Upper lobe of right lung (tissue), 1 donor: ENCODE results near the gene TNFRSF11A. TPM values are rescaled to one million over a fixed set of nuclear protein-coding genes. Genes with fewer than 3 reads are reported as not detected.

Source experiments
- ATAC-seq: fragments of 200-7000 bp; cut with Tn5 transposase; one replicate; pipeline ENCODE4 v1.9.1; 2020; ENCODE audit warnings: mild to moderate bottlenecking, moderate library complexity
- DNase-seq: peaks from one replicate; pipeline ENCODE4 v3.0.0-alpha.2; 2020
- H3K27ac ChIP-seq: fragments of 200-600 bp; one replicate; pipeline ENCODE4 v1.8.0; 2022
- H3K27me3 ChIP-seq: fragments of 200-600 bp; one replicate; pipeline ENCODE4 v1.8.0; 2022; ENCODE audit warnings: mild to moderate bottlenecking
- H3K36me3 ChIP-seq: fragments of 200-600 bp; one replicate; pipeline ENCODE4 v1.8.0; 2022
- H3K4me1 ChIP-seq: fragments of 200-600 bp; one replicate; pipeline ENCODE4 v1.8.0; 2022
- H3K4me3 ChIP-seq: fragments of 200-600 bp; one replicate; pipeline ENCODE4 v1.8.0; 2022; ENCODE audit warnings: mild to moderate bottlenecking
- H3K9me3 ChIP-seq: fragments of 200-600 bp; one replicate; pipeline ENCODE4 v1.8.0; 2022
- intact Hi-C: fragments of 100-400 bp; cut with DNase I; formaldehyde crosslinking; loops from one replicate; pipeline ENCODE4 v1.11.0; 2022
- total RNA-seq: library from RNA; stranded (reverse); fragmentation: NEBNext Ultra II Directional; extraction: Animal tissue kit (Norgen Biotek cat#: 25700); gene quantifications from one replicate; pipeline ENCODE4 v1.2.1, GENCODE V29; 2021
- TF ChIP-seq, protein P1 (sequence below): fragments of 200-600 bp; IDR thresholded peaks from one replicate; pipeline ENCODE4 v1.8.0; 2022; ENCODE audit warnings: antibody characterized with exemption
- donor health status: DM: no; HTN: yes; CAD: no; lungs with severe emphysema.

The TNFRSF11A gene
- total RNA-seq, 1 donor from 2014 or later = 2.5 TPM

DNA sequence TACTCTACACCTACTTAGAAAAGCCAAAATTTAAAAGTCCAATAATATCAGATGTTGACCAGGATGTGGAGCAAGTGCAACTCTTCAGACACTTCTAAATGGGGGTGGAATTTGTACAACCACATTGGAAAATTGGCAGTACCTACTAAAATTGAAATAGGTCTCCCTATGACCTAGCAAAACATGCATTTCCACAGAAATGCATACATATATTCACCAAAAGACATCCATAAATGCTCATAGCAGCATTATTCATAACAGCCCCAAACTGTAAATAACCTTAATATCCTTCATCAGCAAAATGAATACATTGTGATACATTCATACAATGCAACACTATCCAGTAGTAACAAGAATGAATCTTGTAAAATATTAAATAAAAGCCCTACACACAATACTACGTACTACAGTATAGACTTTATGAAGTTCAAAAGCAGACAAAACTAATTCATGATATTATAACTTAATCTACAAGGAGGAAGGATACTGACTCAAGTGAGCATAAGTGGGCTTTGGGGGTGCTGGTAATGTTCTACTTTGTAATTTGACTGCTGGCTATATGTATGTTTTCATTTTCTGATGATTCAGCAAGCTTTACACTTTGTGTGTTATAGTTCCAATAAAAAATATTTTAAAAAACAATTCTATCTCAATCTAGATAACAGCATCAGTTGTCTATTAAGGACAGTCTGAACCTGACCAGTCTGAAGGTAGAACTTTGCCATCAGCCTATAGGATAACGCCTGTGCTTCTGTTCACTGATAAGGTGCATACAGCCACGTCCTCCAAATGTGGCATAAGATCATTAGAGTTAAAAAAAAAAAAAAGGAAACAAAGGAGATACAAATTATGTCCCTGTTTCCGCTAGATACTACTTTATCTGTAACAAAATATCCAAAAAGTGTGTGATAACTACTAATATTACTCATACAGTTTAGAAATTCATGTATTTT, 6.6 kb upstream of the TNFRSF11A start:
- Histone ChIP-seq H3K4me3 (no peak overlapping the region), H3K9me3 (no peaks in the 10 kb centered on the region), H3K4me1 (no peaks in the 10 kb centered on the region), H3K27ac (no peak overlapping the region), H3K27me3 (no peaks in the 10 kb centered on the region), H3K36me3 (no peaks in the 10 kb centered on the region)
- TF ChIP-seq, protein P1, sequence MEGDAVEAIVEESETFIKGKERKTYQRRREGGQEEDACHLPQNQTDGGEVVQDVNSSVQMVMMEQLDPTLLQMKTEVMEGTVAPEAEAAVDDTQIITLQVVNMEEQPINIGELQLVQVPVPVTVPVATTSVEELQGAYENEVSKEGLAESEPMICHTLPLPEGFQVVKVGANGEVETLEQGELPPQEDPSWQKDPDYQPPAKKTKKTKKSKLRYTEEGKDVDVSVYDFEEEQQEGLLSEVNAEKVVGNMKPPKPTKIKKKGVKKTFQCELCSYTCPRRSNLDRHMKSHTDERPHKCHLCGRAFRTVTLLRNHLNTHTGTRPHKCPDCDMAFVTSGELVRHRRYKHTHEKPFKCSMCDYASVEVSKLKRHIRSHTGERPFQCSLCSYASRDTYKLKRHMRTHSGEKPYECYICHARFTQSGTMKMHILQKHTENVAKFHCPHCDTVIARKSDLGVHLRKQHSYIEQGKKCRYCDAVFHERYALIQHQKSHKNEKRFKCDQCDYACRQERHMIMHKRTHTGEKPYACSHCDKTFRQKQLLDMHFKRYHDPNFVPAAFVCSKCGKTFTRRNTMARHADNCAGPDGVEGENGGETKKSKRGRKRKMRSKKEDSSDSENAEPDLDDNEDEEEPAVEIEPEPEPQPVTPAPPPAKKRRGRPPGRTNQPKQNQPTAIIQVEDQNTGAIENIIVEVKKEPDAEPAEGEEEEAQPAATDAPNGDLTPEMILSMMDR = no peak
- intact Hi-C loops = no loop called here
- no peak for ATAC-seq
- DNase-seq = no peak

DNA sequence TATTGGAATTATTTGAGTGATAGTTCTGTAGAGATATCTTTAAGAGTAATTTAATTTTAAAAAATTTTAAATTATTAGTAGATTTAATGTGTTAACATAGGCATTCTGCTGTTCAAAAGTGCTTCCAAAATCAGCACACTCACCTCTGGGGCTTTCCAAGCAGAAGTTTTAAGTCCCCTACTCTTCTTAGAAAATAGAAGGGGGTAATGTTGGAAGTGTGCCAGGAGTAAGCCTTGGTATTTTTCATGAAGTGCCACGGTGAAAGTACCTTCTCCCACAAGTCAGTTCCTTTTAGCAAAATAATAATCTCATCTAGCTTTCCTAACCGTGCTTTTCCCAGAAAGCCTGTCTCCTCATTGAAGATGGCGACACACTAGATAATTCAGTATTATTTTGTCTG, 3.9 kb upstream of the TNFRSF11A start:
- Histone ChIP-seq H3K4me3 (no peak overlapping the region), H3K27me3 (peaks cover 6% of the 10 kb centered on the region), H3K4me1 (peaks cover 16% of the 10 kb centered on the region), H3K9me3 (no peaks in the 10 kb centered on the region), H3K27ac (no peak overlapping the region), H3K36me3 (no peaks in the 10 kb centered on the region)
- DNase-seq = no peak
- ATAC-seq = no peak
- TF ChIP-seq, protein P1 = no peak
- intact Hi-C loops = no loop called here

DNA sequence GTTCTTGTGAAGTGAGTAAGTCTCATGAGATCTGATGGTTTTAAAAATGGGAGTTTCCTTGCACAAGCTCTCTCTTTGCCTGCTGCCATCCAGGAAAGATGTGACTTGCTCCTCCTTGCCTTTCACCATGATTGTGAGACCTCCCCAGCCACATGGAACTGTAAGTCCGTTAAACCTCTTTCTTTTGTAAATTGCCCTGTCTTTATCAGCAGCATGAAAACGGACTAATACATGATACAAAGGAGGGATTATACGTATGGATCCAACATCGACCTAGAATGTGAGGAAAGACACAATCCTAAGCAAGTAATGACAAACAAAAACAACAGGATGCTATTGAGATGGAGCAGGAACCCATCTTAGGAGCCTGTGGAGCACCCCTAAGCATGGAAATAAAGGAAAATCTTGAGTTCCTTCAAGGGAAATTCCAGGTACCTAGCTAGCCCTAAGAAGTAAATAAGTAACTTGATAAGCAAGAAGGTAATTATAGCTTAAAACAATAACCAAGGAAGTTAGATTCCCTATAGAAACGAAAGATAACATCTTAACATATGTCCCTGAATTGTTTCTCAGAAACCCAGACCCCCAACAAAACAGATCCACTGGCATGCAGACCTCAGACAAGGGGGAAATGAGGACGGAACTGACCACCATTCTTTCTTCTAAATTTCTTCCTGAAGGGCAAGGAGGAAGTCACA, 1.5 kb upstream of the TNFRSF11A start:
- Histone ChIP-seq H3K9me3 (no peaks in the 10 kb centered on the region), H3K27me3 (peaks cover 30% of the 10 kb centered on the region), H3K27ac (no peak overlapping the region), H3K36me3 (no peaks in the 10 kb centered on the region), H3K4me3 (no peak overlapping the region), H3K4me1 (peaks cover 23% of the 10 kb centered on the region)
- TF ChIP-seq, protein P1 = no peak
- no peak for DNase-seq
- ATAC-seq = no peak
- intact Hi-C loops = no loop called here

DNA sequence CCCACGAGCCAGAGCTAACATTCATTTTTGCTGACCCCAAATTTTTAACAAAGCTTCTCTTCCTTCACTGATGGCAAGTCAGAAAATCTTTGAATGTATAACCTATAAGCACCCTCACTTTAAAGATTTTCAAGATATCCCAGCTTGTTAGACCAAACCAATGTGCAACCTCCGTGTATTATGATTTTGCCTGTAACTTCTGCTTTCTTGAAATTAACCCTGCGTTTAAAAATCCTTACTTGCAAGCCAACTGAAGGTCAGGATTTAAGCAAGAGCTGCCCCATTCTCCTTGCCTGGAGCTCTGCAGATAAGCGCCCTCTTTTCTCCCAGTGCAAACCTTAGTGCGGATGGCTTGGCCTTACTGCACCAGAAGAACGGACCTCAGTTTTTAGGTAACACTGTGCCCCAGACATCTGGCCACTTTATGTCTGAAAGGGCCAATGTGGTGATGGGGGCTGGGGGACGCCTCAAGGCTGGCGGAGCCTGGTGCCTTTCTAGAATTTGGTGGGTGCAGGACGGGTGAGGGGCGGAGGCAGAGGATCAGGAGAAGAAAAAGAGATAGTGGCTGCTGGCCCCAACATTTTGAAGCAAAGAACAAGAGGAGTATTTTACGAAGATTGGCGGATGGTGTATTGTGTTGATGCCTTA, 805 bp upstream of the TNFRSF11A start:
- H3K4me3 ChIP-seq = peak overlapping the region; percentile 33
- intact Hi-C loops = no loop called here
- DNase-seq (no peak), ATAC-seq (no peak)
- H3K9me3 ChIP-seq = no peaks in the 10 kb centered on the region
- no peak overlapping the region for H3K27ac ChIP-seq
- TF ChIP-seq, protein P1 = no peak
- H3K27me3 ChIP-seq = peaks cover 32% of the 10 kb centered on the region
- H3K4me1 ChIP-seq = peaks cover 25% of the 10 kb centered on the region
- H3K36me3 ChIP-seq = no peaks in the 10 kb centered on the region

DNA sequence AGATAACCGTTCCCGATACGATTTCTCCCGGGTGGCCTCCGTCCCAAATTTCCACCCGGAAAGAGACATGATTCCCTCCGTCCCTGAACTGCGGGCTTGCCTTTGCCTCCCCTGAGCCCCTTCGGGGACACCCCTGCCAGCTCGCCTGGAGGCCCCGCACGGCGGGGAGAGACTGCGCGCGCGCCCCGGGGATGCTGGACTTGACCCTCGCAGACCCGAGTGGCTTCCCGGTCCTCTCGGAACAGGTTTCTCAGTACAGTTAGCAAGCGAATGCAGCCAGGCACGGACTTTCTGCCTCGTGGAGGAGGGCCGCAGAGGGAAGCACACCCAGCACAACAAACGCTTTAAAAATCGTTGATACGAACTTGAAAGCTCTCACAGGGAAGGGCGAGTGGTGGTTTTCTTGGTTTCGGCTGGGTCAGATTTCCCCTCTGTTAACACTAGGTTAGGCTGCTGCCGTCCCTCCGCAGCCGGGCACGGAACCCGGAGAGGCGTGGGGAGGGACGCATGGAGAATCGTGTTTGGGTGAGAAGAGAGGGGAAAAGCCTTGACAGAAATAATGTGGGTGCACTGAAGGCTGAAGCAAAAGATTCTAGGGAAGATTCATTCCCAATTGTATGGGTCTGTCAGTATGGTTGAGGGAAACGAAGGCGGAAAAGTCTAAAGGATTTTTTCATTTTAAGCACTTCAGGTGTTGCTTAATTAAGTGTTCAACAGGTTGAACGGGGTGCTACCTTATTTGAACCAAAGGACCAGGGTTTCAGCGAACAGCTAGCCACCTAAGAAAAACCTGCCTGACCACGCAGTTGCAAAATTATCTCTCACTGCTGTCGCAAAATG, 916 bp downstream of the TNFRSF11A start:
- Histone ChIP-seq H3K36me3 (no peaks in the 10 kb centered on the region), H3K27me3 (peaks cover 45% of the 10 kb centered on the region), H3K9me3 (no peaks in the 10 kb centered on the region), H3K4me3 (peak overlapping the region; percentile 57), H3K27ac (no peak overlapping the region), H3K4me1 (peaks cover 36% of the 10 kb centered on the region)
- ATAC-seq (peak; percentile 21), DNase-seq (no peak)
- intact Hi-C loops = no loop called here
- TF ChIP-seq, protein P1 = no peak
